GM06990 (cell line): ENCODE results near the gene TEAD1.

ENCODE experiments used
- DNase-seq: peaks from one replicate; pipeline ENCODE4 v3.0.0-alpha.2; 2011; ENCODE audit not compliant: insufficient read length; ENCODE audit errors: extremely low read depth
- H3K27me3 ChIP-seq: replicated peaks from 2 replicates; pipeline ENCODE4 v1.6.0; 2011; ENCODE audit warnings: low read length; ENCODE audit not compliant: control insufficient read depth, insufficient read depth
- H3K36me3 ChIP-seq: 2 replicates; pipeline ENCODE4 v1.5.1; 2011; ENCODE audit warnings: low read length; ENCODE audit not compliant: control insufficient read depth, insufficient read depth
- H3K4me3 ChIP-seq: replicated peaks from 2 replicates; pipeline ENCODE4 v1.5.1; 2011; ENCODE audit warnings: low read depth, mild to moderate bottlenecking, control low read depth, low read length
- CTCF ChIP-seq: IDR thresholded peaks from 2 replicates; pipeline ENCODE4 v1.5.1; 2011; ENCODE audit warnings: low read length, control low read depth, mild to moderate bottlenecking, inconsistent platforms; ENCODE audit not compliant: insufficient read depth, poor library complexity, severe bottlenecking

The TEAD1 gene

GRCh38 chr11:12968101-12968500 is 293.9 kb downstream of the TEAD1 start:
- Histone ChIP-seq H3K4me3 (no peak overlapping the region), H3K27me3 (no peaks in the 10 kb centered on the region), H3K36me3 (no peaks in the 10 kb centered on the region)
- no peak for DNase-seq
- no peak for TF ChIP-seq CTCF

GRCh38 chr11:12968826-12969225 is 294.6 kb downstream of the TEAD1 start:
- Histone ChIP-seq H3K4me3 (no peak overlapping the region), H3K36me3 (no peaks in the 10 kb centered on the region), H3K27me3 (no peaks in the 10 kb centered on the region)
- no peak for DNase-seq
- TF ChIP-seq CTCF: no peak

- Histone ChIP-seq H3K27me3 (no peaks in the 10 kb centered on the region; the same call in 1 of the 2 replicates), H3K4me3 (no peak overlapping the region), H3K36me3 (no peaks in the 10 kb centered on the region)
- DNase-seq: no peak
- TF ChIP-seq CTCF: no peak
These were observed 297.7 kb downstream of the TEAD1 start for GRCh38 chr11:12971955-12972354.

GRCh38 chr11:12973528-12974181 is 299.4 kb downstream of the TEAD1 start:
- no peak for DNase-seq
- no peak for TF ChIP-seq CTCF
- Histone ChIP-seq H3K27me3 (no peaks in the 10 kb centered on the region; the same call in 1 of the 2 replicates), H3K36me3 (no peaks in the 10 kb centered on the region), H3K4me3 (no peak overlapping the region)

GRCh38 chr11:12975195-12975594 is 301.0 kb downstream of the TEAD1 start:
- no peak for TF ChIP-seq CTCF
- H3K36me3 ChIP-seq: no peaks in the 10 kb centered on the region
- H3K27me3 ChIP-seq: no peaks in the 10 kb centered on the region; the same call in 1 of the 2 replicates
- DNase-seq: no peak
- H3K4me3 ChIP-seq: no peak overlapping the region
